Measurements from ENCODE around the gene WDR1. TPM values are rescaled to one million over a fixed set of nuclear protein-coding genes. Genes with fewer than 3 reads are reported as not detected.
A peak's percentile ranks its signal among the peaks of the same experiment; 100 is the strongest.

Gene WDR1
- total RNA-seq, 2 donors from 2014 or later, result 222 to 345 TPM

GRCh38 chr4:10089346-10089745, 27.3 kb downstream of the WDR1 start:
- TF ChIP-seq CTCF (conservative IDR thresholded peaks at IDR 0.05), result peak; percentile 72
- H3K36me3 ChIP-seq (ENCODE audit: control insufficient read depth, insufficient read depth, low read length), result peaks cover 96% of the 10 kb centered on the region
- no peaks in the 10 kb centered on the region for H3K4me1 ChIP-seq (ENCODE audit: control insufficient read depth, insufficient read depth, low read length)
- H3K4me1 Mint-ChIP-seq, result peaks cover 12% of the 10 kb centered on the region
- WGBS, 2 experiments (ENCODE audit: insufficient coverage in 1 of 2, insufficient read length in 1 of 2), result 95 to 100% methylated on average over 8 to 11 of the region's 11 CpGs
- H3K4me3 ChIP-seq (ENCODE audit: low read length), result no peak overlapping the region
- H3K27me3 Mint-ChIP-seq (ENCODE audit: insufficient read depth), result no peaks in the 10 kb centered on the region
- H3K27ac ChIP-seq (ENCODE audit: low read depth, low read length), result no peak overlapping the region
- no peaks in the 10 kb centered on the region for H3K9me3 ChIP-seq (ENCODE audit: control insufficient read depth, low read length)
- H3K27me3 ChIP-seq (ENCODE audit: control insufficient read depth, insufficient read depth, low read length, poor library complexity, severe bottlenecking), result no peaks in the 10 kb centered on the region
- no peak overlapping the region for H3K9ac ChIP-seq (ENCODE audit: extremely low read depth, low read length, poor library complexity, severe bottlenecking)
- peak overlapping the region; percentile 17 for H3K27ac Mint-ChIP-seq
- no peaks in the 10 kb centered on the region for H3K9me3 Mint-ChIP-seq
- H3K36me3 Mint-ChIP-seq (ENCODE audit: low read depth), result peaks cover 93% of the 10 kb centered on the region
- peak; percentile 81 for DNase-seq
- no peak overlapping the region for H3K4me3 Mint-ChIP-seq

- Mint-ChIP-seq H3K36me3 (ENCODE audit: low read depth) (peaks cover 93% of the 10 kb centered on the region), H3K27me3 (ENCODE audit: insufficient read depth) (no peaks in the 10 kb centered on the region), H3K4me3 (no peak overlapping the region), H3K27ac (peak overlapping the region; percentile 17), H3K4me1 (peaks cover 5% of the 10 kb centered on the region), H3K9me3 (no peaks in the 10 kb centered on the region)
- H3K27ac ChIP-seq (ENCODE audit: low read depth, low read length), result no peak overlapping the region
- peaks cover 92% of the 10 kb centered on the region for H3K36me3 ChIP-seq (ENCODE audit: control insufficient read depth, insufficient read depth, low read length)
- 89 to 91% methylated on average over 23 to 28 of the region's 28 CpGs for WGBS, 2 experiments (ENCODE audit: insufficient coverage in 1 of 2, insufficient read length in 1 of 2)
- no peak for TF ChIP-seq CTCF (conservative IDR thresholded peaks at IDR 0.05)
- H3K4me1 ChIP-seq (ENCODE audit: control insufficient read depth, insufficient read depth, low read length), result no peaks in the 10 kb centered on the region
- H3K27me3 ChIP-seq (ENCODE audit: control insufficient read depth, insufficient read depth, low read length, poor library complexity, severe bottlenecking), result no peaks in the 10 kb centered on the region
- no peak for DNase-seq
- no peak overlapping the region for H3K9ac ChIP-seq (ENCODE audit: extremely low read depth, low read length, poor library complexity, severe bottlenecking)
- no peaks in the 10 kb centered on the region for H3K9me3 ChIP-seq (ENCODE audit: control insufficient read depth, low read length)
- H3K4me3 ChIP-seq (ENCODE audit: low read length), result no peak overlapping the region
Observed at GRCh38 chr4:10088135-10089010, 28.2 kb downstream of the WDR1 start.

GRCh38 chr4:10087152-10087791, 29.3 kb downstream of the WDR1 start:
- Histone ChIP-seq H3K9ac (ENCODE audit: extremely low read depth, low read length, poor library complexity, severe bottlenecking) (no peak overlapping the region), H3K4me1 (ENCODE audit: control insufficient read depth, insufficient read depth, low read length) (no peaks in the 10 kb centered on the region), H3K27ac (ENCODE audit: low read depth, low read length) (no peak overlapping the region), H3K36me3 (ENCODE audit: control insufficient read depth, insufficient read depth, low read length) (peaks cover 92% of the 10 kb centered on the region), H3K4me3 (ENCODE audit: low read length) (no peak overlapping the region), H3K27me3 (ENCODE audit: control insufficient read depth, insufficient read depth, low read length, poor library complexity, severe bottlenecking) (no peaks in the 10 kb centered on the region), H3K9me3 (ENCODE audit: control insufficient read depth, low read length) (no peaks in the 10 kb centered on the region)
- Mint-ChIP-seq H3K27me3 (ENCODE audit: insufficient read depth) (no peaks in the 10 kb centered on the region), H3K36me3 (ENCODE audit: low read depth) (peaks cover 92% of the 10 kb centered on the region), H3K9me3 (no peaks in the 10 kb centered on the region), H3K4me3 (no peak overlapping the region), H3K27ac (no peak overlapping the region), H3K4me1 (no peaks in the 10 kb centered on the region)
- DNase-seq, result no peak
- TF ChIP-seq CTCF (conservative IDR thresholded peaks at IDR 0.05), result no peak
- WGBS, 2 experiments (ENCODE audit: insufficient coverage in 1 of 2, insufficient read length in 1 of 2), result 96 to 100% methylated on average over 7 to 12 of the region's 12 CpGs
